Gastrocnemius medialis (tissue), 4 donors: ENCODE results near the gene IFT81. TPM values are rescaled to one million over a fixed set of nuclear protein-coding genes. Genes with fewer than 3 reads are reported as not detected.

ENCODE experiments used
- ATAC-seq, 2 donors: fragments of 150-250 bp; one replicate each; pipeline ENCODE4 v1.9.1; 2016
- DNase-seq, 2 donors: peaks; one replicate each; pipeline ENCODE4 v3.0.0-alpha.2; 2019
- H3K27ac ChIP-seq, 4 donors: fragments of 200-600 bp; sonication (generic); 1 replicate in 1 of 4; 2 replicates in 3 of 4; pipeline ENCODE4 v1.5.1; 2016 to 2018; ENCODE audit warnings: mild to moderate bottlenecking in 2 of 4, moderate library complexity in 1 of 4
- H3K27me3 ChIP-seq, 3 donors: fragments of 200-600 bp; sonication (generic) in 2 of 3; 1 replicate in 1 of 3; 2 replicates in 2 of 3; pipeline versions ENCODE4 v1.5.1 to v1.6.0; 2016 to 2019; ENCODE audit warnings: mild to moderate bottlenecking in 1 of 3, moderate library complexity in 1 of 3
- H3K36me3 ChIP-seq, 2 donors: fragments of 200-600 bp; sonication (generic) in 1 of 2; one replicate each; pipeline ENCODE4 v1.5.1; 2017 to 2018
- H3K4me1 ChIP-seq, 2 donors: fragments of 200-600 bp; sonication (generic) in 1 of 2; one replicate each; pipeline ENCODE4 v1.5.1; 2016 to 2017; ENCODE audit warnings: mild to moderate bottlenecking in 2 of 2
- H3K4me3 ChIP-seq, 4 donors: fragments of 200-600 bp; sonication (generic) in 3 of 4; 1 replicate in 1 of 4; 2 replicates in 3 of 4; pipeline ENCODE4 v1.5.1; 2016 to 2019; ENCODE audit warnings: mild to moderate bottlenecking in 2 of 4
- H3K9me3 ChIP-seq, 3 donors: fragments of 200-600 bp; sonication (generic) in 2 of 3; 1 replicate in 1 of 3; 2 replicates in 2 of 3; pipeline ENCODE4 v1.5.1; 2016 to 2019
- CTCF ChIP-seq, 5 experiments: fragments of 450-650 bp in 3 of 5; fragments of 200-600 bp in 2 of 5; sonication (generic) in 2 of 5; IDR thresholded peaks in 4 of 5; conservative IDR thresholded peaks in 1 of 5; 1 replicate in 4 of 5; 2 replicates in 1 of 5; pipeline ENCODE4 v1.5.1; 2016 to 2019; ENCODE audit warnings: antibody characterized with exemption in 5 of 5, mild to moderate bottlenecking in 3 of 5, moderate library complexity in 3 of 5
- POLR2A ChIP-seq, 2 donors: fragments of 450-650 bp; IDR thresholded peaks; one replicate each; pipeline ENCODE4 v1.6.1; 2017; ENCODE audit warnings: antibody characterized with exemption in 2 of 2, mild to moderate bottlenecking in 2 of 2, moderate library complexity in 2 of 2
- in situ Hi-C, 4 donors: fragments of 200-750 bp; cut with MboI; loops; one replicate each; pipeline versions ENCODE4 v1.15.0 to v1.8.0; 2017; ENCODE audit warnings: low sequenced_read_pairs in 4 of 4
- intact Hi-C: fragments of 100-400 bp; cut with DNase I; formaldehyde crosslinking; loops from one replicate; pipeline ENCODE4 v1.15.1; 2023; ENCODE audit warnings: low total_unique reads
- total RNA-seq, 4 donors: library from RNA; depleted of rRNA; stranded (reverse); fragments of >200 nt; gene quantifications; one replicate each; pipeline versions ENCODE4 v1.1.0 to v1.2.3, GENCODE V29; 2016

IFT81 gene
- total RNA-seq, 4 donors from 2014 or later: 3.3 to 4.5 (median 3.7) TPM

GRCh38 chr12:110244372-110244771, 120.2 kb downstream of the IFT81 start:
- Histone ChIP-seq H3K27me3 (no peaks in the 10 kb centered on the region), H3K36me3 (no peaks in the 10 kb centered on the region), H3K27ac (peak overlapping the region; percentile 2 to 92 (median 18)), H3K4me1 (peaks cover 41 to 45% of the 10 kb centered on the region in 2 donors), H3K9me3 (no peaks in the 10 kb centered on the region), H3K4me3 (no peak overlapping the region)
- TF ChIP-seq POLR2A (IDR thresholded peaks at IDR 0.05) (no peak), CTCF (IDR thresholded peaks at IDR 0.05 in 4 of 5, conservative IDR thresholded peaks at IDR 0.05 in 1 of 5) (no peak)
- in situ Hi-C loops (no loop called here), intact Hi-C loops (no loop called here)
- DNase-seq (no peak), ATAC-seq (no peak)

GRCh38 chr12:110244829-110245228, 120.7 kb downstream of the IFT81 start:
- Histone ChIP-seq H3K4me3 (no peak overlapping the region), H3K9me3 (no peaks in the 10 kb centered on the region), H3K36me3 (no peaks in the 10 kb centered on the region), H3K27ac (peak overlapping the region; percentile 2 to 92 (median 90)), H3K27me3 (no peaks in the 10 kb centered on the region), H3K4me1 (peaks cover 45 to 48% of the 10 kb centered on the region in 2 donors)
- TF ChIP-seq CTCF (IDR thresholded peaks at IDR 0.05 in 4 of 5, conservative IDR thresholded peaks at IDR 0.05 in 1 of 5): no peak
- no peak for TF ChIP-seq POLR2A (IDR thresholded peaks at IDR 0.05)
- intact Hi-C loops (loop anchor here (5.0 kb wide), 1 partner anchor 37 kb away; the partner anchor contains the start of gene ATP2A2), in situ Hi-C loops (no loop called here)
- DNase-seq (no peak), ATAC-seq (no peak)

GRCh38 chr12:110245369-110245772, 121.2 kb downstream of the IFT81 start:
- ATAC-seq (no peak), DNase-seq (no peak)
- Histone ChIP-seq H3K9me3 (no peaks in the 10 kb centered on the region), H3K4me3 (no peak overlapping the region), H3K27ac (peak overlapping the region; percentile 89 to 94 (median 91)), H3K36me3 (no peaks in the 10 kb centered on the region), H3K4me1 (peaks cover 50 to 54% of the 10 kb centered on the region in 2 donors), H3K27me3 (no peaks in the 10 kb centered on the region)
- in situ Hi-C loops (no loop called here), intact Hi-C loops (loop anchor here (5.0 kb wide), 1 partner anchor 37 kb away; the partner anchor contains the start of gene ATP2A2)
- TF ChIP-seq CTCF (IDR thresholded peaks at IDR 0.05 in 4 of 5, conservative IDR thresholded peaks at IDR 0.05 in 1 of 5) (peak in 1 of 5 experiments; percentile 9), POLR2A (IDR thresholded peaks at IDR 0.05) (no peak)

- H3K9me3 ChIP-seq: no peaks in the 10 kb centered on the region
- no peaks in the 10 kb centered on the region for H3K27me3 ChIP-seq
- DNase-seq: peak; percentile 56 to 80
- in situ Hi-C loops (no loop called here), intact Hi-C loops (loop anchor here (5.0 kb wide), 1 partner anchor 36 kb away; the partner anchor contains the start of gene ATP2A2)
- no peaks in the 10 kb centered on the region for H3K36me3 ChIP-seq
- H3K4me3 ChIP-seq: no peak overlapping the region
- peak overlapping the region; percentile 89 to 94 (median 91) for H3K27ac ChIP-seq
- TF ChIP-seq POLR2A (IDR thresholded peaks at IDR 0.05) (peak in 1 of 2 donors; percentile 21), CTCF (IDR thresholded peaks at IDR 0.05 in 4 of 5, conservative IDR thresholded peaks at IDR 0.05 in 1 of 5) (no peak)
- ATAC-seq: peak; percentile 29 to 48
- H3K4me1 ChIP-seq: peaks cover 62 to 68% of the 10 kb centered on the region in 2 donors
Observed at GRCh38 chr12:110246636-110247339, 122.6 kb downstream of the IFT81 start.
